ENCODE data around the gene SCAMP2. TPM values are rescaled to one million over a fixed set of nuclear protein-coding genes. Genes with fewer than 3 reads are reported as not detected.
"Not testable (repeated sequence)": the region's sequence is repeated elsewhere in the genome, so short reads cannot be mapped to it uniquely, and the experiment has no call there.

SCAMP2 gene
- total RNA-seq, 1 donor from 2014 or later = 32.5 TPM

DNA sequence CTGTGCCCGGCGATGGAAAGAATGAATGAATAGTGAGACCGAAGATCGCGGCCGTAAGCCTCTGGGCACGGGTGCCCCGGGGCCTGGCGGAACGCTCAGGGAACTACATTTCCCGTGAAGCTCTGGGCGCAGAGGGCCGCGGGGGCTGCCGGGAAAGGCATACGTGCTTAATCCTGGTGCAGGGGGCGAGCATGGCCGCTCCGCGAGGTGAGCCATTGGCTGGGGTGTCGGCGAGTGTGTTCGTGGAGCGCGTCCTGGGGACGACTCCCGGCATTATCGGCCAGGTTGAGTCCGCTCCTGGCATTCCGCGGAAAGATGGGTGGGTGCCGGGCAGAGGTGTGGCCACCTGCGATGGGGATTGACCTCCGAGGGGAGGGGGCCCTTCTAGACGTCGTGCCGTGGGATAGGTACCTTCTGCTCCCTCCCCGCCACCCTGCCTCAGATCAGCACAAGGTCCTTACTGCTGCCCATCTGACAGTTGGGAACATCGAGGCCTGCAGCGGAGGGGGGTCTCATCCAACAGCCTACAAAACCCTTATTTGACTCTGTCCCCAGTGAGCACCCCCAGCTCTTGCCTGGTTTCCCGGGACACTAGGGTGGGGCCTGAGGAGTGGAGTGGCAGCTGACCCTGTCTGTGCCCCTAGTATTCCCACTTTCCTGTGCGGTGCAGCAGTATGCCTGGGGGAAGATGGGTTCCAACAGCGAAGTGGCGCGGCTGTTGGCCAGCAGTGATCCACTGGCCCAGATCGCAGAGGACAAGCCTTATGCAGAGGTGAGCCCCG is 16.9 kb upstream of the SCAMP2 start, which contains the start of gene MPI:
Gene MPI (plus strand): TSS at position 160 of the 782 bp plus-strand sequence. CDS start 32 bp downstream, at position 192.
- DNase-seq = peak; percentile 84

DNA sequence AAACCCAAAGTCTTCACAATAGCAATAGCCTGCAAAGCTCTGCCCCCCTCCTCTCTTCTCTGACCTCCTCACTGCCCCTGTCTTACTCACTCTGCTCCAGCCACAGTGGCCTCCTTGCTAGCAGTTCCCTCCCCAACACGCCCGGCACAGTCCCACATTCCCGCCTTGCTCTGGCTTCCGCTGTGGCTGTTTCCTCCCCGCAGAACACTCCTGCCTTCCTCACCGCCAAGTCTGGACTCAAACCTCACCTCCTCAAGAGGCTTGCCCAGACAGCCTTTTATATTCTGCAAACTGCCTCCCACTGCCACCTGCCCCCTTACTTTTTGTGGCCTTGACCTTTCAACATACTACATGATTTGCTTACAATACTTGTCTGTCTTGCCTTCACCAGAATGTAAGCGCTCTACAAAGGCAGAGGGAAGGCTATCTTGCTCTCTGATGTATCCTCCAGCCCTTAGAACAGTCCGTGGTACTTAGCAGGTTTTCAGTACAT is 16.3 kb upstream of the SCAMP2 start:
- peak; percentile 33 for DNase-seq

DNA sequence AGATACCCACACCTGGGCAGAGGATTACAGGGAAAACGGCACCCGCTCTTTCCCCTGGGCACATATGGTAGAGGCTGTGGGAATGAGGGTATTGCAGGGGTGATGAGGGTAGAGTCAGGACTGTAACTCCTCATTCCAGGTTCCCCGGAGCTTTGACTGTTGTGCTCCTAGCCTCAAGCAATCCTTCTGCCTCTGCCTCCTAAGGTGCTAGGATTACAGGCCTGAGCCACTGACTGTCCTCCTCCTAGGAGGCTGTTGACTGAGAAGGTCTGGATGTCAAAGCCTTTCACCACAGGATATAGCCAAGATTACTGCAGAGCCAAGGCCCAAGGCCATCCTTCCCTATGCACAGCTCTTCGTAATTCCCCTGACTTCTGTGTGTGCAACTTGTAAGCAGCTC is 15.6 kb upstream of the SCAMP2 start:
- DNase-seq = no peak

DNA sequence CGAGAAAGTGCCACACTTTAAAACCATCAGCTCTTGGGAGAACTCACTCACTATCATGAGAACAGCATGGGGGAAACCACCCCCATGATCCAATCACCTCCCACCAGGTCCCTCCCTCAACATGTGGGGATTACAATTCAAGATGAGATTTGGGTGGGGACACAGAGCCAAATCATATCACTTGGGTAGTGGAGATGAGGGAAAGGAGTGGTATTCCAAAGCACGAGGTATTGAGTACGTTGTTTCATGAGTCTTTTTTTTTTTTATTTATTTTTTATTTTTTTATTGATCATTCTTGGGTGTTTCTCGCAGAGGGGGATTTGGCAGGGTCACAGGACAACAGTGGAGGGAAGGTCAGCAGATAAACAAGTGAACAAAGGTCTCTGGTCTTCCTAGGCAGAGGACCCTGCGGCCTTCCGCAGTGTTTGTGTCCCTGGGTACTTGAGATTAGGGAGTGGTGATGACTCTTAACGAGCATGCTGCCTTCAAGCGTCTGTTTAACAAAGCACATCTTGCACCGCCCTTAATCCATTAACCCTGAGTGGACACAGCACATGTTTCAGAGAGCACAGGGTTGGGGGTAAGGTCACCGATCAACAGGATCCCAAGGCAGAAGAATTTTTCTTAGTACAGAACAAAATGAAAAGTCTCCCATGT is 14.5 kb upstream of the SCAMP2 start:
- not testable (repeated sequence) for DNase-seq

DNA sequence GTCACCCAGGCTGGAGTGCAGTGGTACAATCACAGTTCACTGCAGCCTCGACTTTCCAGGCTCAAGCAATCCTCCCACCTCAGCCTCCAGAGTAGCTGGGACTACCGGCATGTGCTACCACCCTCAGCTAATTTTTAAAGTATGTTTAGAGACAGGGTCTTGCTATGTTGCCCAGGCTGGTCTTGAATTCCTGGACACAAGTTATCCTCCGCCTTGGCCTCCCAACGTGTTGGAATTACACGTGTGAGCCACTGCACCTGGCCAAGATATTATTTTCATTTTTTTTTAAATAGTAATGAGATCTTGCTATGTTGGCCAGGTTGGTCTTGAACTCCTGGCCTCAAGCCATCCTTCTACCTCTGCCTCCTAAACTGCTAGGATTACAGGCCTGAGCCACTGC is 12.3 kb upstream of the SCAMP2 start:
- DNase-seq = no peak

DNA sequence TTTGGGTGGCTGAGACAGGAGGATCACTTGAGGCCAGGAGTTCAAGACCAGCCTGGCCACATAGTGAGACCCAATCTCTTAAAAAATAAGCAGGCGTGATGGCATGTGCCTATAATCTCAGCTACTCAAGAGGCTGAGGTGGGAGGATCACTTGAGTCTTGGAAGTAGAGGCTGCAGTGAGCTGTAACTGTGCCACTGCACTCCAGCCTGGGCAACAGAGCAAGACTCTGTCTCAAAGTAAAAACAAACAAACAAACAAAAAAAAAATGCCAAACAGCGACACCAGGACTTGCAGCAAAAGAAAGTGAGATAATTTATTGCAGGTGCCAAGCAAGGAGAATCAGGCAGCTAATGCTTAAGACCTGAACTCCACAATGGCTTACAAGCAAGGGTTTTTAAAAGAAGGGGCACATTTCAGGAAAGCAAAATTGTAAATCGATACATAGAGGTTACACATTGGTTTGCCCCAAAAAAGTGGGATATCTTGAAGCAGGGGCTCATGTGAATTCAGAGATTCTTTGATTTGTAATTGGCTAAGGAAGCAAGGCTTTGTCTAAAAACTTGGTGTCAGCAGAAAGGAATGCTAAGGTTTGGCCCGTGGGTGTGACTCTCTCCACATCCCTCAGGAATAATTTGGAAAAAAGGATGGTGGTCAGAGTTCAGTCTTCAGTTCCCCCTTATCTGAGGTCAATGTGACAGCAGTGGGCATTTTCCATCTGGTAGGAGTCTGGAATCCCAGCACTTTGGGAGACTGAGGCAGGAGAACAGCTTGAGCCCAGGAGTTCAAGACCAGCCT is 11.5 kb upstream of the SCAMP2 start:
- DNase-seq = no peak

DNA sequence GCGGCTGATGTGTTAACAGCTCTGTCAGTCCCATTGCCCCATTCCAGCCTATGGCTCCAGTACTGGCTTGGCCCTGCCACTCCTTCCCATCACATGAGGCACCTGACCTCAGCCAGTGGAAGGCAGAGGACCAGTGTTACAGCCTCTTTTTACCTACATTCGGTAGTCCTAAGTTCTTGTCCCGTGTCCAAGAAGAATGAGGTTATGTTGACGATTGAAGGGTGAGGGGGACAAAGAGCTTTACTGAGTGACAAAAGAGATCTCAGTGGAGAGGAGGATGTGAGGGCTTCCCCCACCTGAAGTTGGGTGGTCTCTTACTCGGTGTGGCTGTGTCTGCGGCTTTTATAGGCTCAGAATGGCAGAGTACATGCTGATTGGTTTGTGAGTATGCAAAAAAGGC is 9.4 kb upstream of the SCAMP2 start:
- no peak for DNase-seq

DNA sequence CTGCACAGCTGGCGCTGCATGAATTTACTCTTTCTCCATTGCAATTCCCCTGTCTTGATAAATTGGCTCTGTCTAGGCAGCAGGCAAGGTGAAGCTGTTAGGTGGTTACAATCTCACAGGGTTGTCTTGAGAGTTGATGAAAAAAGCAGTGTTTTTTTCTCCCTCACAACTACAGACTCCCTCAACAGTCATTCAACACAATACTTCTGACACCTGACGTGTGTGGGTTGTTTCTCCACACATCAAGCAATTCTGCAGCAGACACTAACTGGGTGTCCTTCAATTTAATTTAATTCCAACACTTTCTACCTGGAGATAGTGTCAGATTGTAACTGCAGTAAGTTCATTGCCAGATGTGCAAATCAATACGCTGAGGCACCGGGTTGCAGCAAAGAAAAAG is 5.1 kb upstream of the SCAMP2 start:
- no peak for DNase-seq

DNA sequence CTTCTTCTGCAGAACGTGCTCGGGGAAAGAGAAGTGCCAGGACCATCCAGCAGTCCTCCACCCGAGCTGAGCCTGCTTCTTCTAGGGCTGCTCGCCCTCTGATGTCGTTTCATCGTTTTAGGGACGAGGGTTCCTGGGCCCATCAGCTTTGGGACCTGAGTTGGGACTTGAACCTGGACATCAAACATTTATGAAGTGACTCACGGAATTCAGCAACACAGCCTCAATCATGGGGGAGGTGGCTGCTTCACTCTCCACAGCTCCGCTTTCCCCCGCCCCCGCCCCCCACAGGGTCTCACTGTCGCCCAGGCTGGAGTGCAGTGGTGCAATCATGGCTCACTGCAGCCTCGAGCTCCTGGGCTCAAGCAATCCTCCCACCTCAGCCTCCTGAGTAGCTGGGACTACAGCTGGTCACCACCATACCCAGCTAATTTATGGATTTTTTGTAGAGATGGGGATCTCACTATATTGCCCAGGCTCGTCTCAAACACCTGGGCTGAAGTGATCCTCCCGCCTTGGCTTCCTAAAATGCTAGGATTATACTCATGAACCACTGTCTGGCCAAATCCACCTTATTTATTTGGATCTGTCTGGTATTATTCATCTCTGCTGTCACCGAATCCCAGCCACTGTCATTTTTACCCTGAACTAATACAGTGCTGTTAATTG is 725 bp upstream of the SCAMP2 start:
- DNase-seq = no peak

DNA sequence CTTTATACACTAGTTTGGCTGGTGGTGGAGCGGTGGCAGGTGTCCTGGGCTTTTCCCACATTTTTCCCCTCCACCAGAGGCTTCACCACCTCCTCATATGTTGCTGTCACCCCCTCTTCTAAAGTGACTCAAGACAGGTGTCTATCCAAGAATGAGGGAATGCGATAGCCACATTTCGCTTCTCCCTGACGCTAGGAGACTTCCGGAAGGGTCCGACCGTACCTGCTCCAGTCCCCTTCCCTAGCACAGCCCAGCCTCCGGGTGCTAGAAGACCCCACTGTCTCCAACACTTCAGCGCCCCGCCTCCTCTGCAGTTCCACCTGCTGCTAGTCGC is 496 bp downstream of the SCAMP2 start:
- DNase-seq = no peak

DNA sequence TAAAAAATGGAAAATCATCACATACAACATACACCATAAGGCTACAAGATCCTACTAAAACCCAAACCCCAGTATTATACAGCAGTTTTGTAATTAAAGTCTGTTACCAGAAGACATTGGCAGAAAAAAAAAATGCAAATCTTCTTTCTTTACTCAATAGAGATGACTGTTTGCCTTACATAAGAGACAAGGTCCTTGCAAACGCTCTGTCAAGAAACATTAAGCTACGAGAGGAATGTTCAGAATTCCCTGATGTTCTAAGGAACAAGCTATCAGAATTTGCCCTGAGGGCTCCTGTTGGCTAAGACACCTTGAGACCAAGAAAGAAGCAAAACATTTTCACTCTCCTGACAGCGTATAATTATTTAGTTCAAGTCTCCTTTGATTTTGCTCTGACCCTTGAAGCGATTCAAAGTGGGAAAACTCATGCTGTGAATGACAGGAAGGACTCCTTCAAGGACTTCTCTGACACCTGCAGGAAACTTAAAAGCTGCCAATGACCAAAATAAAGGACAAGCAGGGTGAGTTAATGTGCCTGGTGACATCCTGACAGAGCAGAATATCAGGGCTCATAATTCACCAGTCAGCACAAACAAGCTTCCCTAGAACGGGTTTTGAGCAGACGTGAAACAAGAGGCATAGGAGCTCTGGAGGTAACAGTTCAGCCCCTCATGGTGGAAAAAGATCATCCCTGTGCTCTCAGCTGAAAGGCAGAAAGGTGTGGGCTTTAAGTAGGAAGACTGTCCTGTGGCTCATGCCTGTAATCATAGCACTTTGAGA is 2.5 kb downstream of the SCAMP2 start:
- DNase-seq = peak; percentile 28

DNA sequence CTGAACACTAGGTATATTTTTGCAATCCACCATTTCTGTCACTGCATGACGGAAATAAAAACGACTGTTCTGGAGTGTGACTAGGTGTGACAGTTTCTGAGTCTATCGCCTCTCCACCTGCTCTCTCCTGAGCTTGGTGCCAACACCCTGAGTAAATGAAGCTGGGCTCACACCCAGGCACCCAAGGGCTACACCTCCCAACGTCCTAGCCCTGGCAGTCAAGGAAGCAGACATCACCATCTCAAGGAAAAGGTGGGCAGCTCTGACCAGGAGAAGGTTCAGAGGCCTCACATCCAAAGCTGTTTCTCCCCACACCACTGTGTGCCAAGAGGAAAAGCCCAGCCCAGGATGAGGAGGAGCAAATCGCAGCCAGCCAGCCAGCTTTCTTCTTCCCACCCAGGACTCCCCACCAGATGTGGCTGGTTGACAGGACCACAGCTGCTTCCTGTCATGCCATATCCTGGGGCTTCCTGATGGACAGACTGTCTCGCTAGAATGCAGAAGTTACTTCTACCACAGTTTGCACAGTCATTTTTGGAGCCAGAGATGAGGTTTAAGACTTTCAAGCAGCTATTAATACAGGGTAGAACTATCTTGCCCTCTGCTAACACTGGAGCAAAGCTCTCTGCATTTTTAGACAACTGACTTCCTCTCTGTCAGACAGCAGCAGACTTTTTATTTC is 3.3 kb downstream of the SCAMP2 start:
- DNase-seq = peak; percentile 64

DNA sequence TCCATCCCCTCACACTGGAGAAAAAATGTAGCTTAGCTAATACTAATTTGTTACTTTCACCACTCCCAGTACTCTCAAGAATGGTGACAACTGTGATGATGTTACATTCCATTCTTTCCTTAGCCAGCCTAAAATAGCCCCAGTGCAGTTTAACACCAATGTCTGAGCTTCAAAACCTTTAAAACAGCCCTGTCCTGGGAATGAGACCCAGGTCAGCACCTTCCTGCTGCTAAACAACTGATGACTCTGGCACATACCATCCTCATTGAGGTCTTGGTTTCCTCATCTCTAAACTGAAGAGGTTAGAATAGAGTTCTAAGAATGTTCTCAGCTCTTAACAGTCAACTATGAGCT is 3.8 kb downstream of the SCAMP2 start:
- DNase-seq = no peak

DNA sequence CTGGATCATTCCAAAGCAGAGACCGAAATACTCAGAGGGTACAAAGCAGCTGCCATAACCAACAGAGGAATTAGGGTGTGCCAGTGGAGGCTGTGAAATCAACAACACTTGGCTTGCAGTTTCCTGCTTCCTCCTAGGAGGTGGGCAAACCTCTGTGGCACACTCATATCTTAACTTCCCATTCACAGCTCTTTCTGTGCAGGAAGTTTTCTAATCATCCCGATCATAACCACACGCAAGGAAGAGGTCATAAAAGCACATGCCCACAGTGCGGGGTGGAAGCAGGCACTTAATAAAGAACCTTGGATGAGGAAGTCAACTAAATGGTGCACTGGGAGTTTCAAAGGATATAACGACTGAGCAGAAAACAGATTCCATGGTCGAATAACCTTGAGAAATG is 5.1 kb downstream of the SCAMP2 start:
- DNase-seq = peak; percentile 59

DNA sequence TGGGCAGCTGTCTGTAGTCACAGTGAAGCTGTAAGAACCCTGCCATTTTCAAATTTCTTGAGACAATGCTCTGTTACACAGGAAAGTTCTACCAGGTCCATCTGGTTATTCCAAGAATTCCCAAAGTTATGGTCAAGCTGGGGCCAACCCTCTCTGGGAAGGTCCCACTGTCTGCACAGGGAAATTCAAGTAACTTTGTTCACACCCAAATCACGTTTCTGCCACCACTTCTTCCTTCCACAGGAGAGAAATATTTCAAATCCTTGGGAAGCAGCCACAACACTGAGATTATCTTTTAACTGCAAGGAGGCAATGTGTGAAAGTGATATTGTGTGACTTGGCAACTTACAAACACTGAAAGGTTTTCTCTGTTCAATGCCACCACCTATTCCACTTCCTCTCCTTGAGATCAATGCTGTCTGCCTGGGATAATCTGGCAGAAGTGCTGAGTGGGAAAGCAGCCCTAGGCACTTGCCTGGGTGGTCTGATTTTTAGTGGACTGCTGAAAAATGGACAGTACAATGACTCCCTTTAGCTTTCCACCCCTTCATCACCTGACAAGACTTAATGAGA is 5.6 kb downstream of the SCAMP2 start:
- DNase-seq = no peak

DNA sequence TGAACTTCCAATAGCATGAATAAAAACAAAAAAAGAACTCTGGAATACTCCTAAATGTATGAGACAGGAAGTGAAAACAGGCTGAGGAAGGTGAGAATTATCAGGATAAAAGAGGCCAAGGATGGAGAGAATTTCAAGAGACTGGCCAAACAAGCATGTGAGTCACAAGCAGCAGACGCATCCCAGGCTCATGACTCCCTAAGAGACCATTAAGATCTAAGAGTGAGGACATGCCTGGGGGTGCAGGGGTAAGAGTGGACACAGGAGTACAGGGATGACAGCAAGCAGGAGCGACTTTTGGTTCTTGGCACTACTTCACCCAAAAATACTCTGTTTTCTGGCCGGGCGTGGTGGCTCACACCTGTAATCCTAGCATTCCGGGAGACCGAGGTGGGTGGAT is 7.1 kb downstream of the SCAMP2 start:
- DNase-seq = peak; percentile 32

DNA sequence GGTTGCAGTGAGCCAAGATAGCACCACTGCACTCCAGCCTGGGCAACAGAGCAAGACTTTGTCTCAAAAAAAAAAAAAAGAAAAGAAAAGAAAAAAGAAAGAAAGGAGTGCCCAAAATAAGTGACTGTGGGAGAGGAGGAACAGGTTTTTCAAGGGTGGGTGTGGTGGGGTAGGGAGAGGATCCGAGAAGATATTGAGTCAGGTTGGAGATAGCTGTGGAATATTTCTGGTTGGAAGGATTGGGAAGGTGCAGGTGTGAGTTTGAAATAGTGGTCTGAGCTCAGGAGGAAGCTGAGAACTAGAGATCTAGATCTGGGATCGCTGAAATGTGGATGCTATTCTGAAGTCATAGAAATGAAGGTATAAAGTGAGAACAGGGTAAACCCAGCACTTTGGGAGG is 7.8 kb downstream of the SCAMP2 start:
- DNase-seq = no peak

DNA sequence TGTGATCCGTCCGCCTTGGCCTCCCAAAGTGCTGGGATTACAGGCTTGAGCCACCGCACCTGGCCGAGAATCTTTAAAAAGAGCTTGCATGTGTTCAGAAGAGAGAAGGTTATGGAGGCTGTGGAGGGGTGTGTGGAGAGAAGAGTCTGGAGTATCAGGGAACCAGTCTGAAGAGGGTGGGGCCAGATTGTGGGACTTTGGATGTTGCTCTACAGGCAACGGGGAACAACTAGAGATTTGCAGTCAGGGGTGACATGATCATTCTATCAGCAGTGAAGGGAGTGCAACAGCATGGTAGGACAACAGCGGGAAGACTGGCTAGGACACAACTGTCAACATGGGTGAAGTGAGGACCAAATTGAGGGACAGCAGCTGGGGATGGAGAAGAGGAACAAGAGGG is 8.9 kb downstream of the SCAMP2 start:
- DNase-seq = no peak

DNA sequence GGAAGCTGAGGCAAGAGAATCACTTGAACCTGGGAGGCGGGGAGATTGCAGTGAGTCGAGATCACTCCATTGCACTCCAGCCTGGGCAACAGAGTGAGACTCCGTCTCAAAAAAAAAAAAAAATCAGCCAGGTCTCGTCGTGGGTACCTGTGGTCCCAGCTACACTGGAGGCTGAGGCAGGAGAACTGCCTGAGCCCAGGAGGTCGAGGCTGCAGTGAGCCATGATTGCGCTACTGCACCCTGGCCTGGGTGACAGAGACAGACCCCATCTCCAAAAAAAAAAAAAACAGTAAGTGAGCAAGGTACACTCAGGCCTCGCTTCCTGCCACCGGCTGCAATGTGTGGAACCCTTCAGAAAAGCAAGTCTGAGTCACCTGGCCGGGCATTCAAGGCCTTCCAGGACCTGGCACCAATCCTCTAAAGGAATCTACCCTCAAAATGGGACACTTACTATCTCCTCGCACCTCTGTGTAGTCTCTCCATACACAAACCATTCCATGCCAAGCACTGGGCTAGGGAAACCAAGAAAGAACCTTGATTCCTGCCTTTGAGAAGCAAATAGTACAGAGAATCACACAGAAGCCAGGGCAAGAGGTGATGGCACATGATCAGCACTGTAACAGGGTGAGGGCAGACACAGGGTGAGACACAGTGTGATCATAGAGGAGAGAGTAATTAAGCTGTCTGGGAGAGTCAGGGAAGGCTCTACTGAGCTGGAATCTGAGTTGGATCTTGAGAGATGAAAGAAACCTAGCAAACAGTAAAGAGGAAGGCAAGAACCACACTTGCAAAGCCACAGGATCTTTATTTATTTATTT is 9.7 kb downstream of the SCAMP2 start:
- DNase-seq = peak; percentile 44

DNA sequence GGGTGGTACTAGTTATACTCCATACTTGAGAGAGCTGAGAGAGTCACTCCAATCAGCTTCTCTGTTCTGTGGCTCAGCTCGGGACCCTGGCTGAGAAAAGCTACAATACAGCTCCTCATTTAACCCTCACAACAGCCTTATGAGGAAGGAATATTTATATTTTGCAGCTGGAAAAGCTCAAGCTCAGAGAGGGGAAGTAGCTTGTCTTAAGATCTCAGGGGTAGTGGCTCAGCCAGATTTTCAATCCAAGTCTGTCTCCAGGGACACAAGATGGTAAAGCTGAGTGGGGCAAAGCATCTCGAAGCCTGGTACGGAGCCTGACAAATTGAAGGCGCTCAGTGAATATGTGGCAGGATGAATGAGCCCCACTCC is 14.8 kb downstream of the SCAMP2 start:
- DNase-seq = no peak

Data from dermis blood vessel endothelial cell (primary cell).